ENCODE measurements around the gene EXOC4.

GRCh38 chr7:133781486-133782090 is 528.7 kb downstream of the EXOC4 start:
- no peak for TF ChIP-seq CTCF (IDR thresholded peaks at IDR 0.05)
- TF ChIP-seq POLR2A (IDR thresholded peaks at IDR 0.05), result no peak
- TF ChIP-seq EP300 (IDR thresholded peaks at IDR 0.05; ENCODE audit: low read depth), result no peak
- no peak for TF ChIP-seq POLR2AphosphoS5 (IDR thresholded peaks at IDR 0.05)

Data from transverse colon (tissue), 4 donors.